WTC11 (cell line): ENCODE measurements around the gene OPN4. TPM values are rescaled to one million over a fixed set of nuclear protein-coding genes. Genes with fewer than 3 reads are reported as not detected.
A peak's percentile ranks its signal among the peaks of the same experiment; 100 is the strongest.

Experiments
- ATAC-seq: fragments of 200-7000 bp; cut with Tn5 transposase; 2 replicates; pipeline ENCODE4 v1.10.0; 2021; ENCODE audit warnings: mild to moderate bottlenecking, moderate library complexity
- CTCF ChIA-PET: fragments of 300-600 bp; sonication (Branson Sonifier 250); formaldehyde crosslinking; loops from one replicate; lab custom pipeline; 2021; ENCODE audit warnings: antibody characterized with exemption; lab: Charles Lee
- POLR2A ChIA-PET: fragments of 350-600 bp; sonication (Branson Sonifier 250); formaldehyde crosslinking; loops from one replicate; lab custom pipeline; 2021; ENCODE audit warnings: antibody characterized with exemption; lab: Charles Lee
- DNase-seq: peaks from one replicate; pipeline ENCODE4 v3.0.0; 2021; ENCODE audit warnings: low spot score
- H3K27ac Mint-ChIP-seq: 2 replicates; pipeline ENCODE4 v1.8.0; 2021; ENCODE audit warnings: mixed read lengths
- H3K27me3 Mint-ChIP-seq: 2 replicates; pipeline ENCODE4 v1.8.0; 2021; ENCODE audit warnings: low read depth, mild to moderate bottlenecking, moderate library complexity, mixed read lengths
- H3K36me3 Mint-ChIP-seq: 2 replicates; pipeline ENCODE4 v1.8.0; 2021; ENCODE audit warnings: mixed read lengths
- H3K4me1 Mint-ChIP-seq: 2 replicates; pipeline ENCODE4 v1.8.0; 2022; ENCODE audit warnings: mixed read lengths
- H3K4me3 Mint-ChIP-seq: 2 replicates; pipeline ENCODE4 v1.8.0; 2021; ENCODE audit warnings: mild to moderate bottlenecking, moderate library complexity, mixed read lengths
- H3K9me3 Mint-ChIP-seq: 2 replicates; pipeline ENCODE4 v1.8.0; 2021; ENCODE audit warnings: mixed read lengths
- ATF3 ChIP-seq: sonication (generic); formaldehyde crosslinking; conservative IDR thresholded peaks from 2 replicates; pipeline ENCODE4 v1.8.1; 2022; ENCODE audit warnings: mild to moderate bottlenecking, missing genetic modification reagents
- CTCF ChIP-seq: fragments of 200-600 bp; IDR thresholded peaks from 2 replicates; pipeline ENCODE4 v1.8.0; 2022; ENCODE audit warnings: antibody characterized with exemption
- E2F5 ChIP-seq: sonication (generic); formaldehyde crosslinking; IDR thresholded peaks from 2 replicates; pipeline ENCODE4 v1.8.1; 2022; ENCODE audit warnings: mild to moderate bottlenecking, moderate library complexity, missing genetic modification reagents
- ELF4 ChIP-seq: sonication (generic); formaldehyde crosslinking; IDR thresholded peaks from 2 replicates; pipeline ENCODE4 v1.8.1; 2022; ENCODE audit warnings: low read depth, mild to moderate bottlenecking, moderate library complexity, missing genetic modification reagents
- ETV6 ChIP-seq: sonication (generic); formaldehyde crosslinking; IDR thresholded peaks from 2 replicates; pipeline ENCODE4 v1.8.1; 2022; ENCODE audit warnings: mild to moderate bottlenecking, missing genetic modification reagents
- FOXK1 ChIP-seq: sonication (generic); formaldehyde crosslinking; IDR thresholded peaks from 2 replicates; pipeline ENCODE4 v1.8.0; 2022; ENCODE audit warnings: mild to moderate bottlenecking, moderate library complexity, missing genetic modification reagents
- FOXP4 ChIP-seq: sonication (generic); formaldehyde crosslinking; IDR thresholded peaks from 2 replicates; pipeline ENCODE4 v1.8.0; 2022; ENCODE audit warnings: mild to moderate bottlenecking, missing genetic modification reagents
- GABPB1 ChIP-seq: sonication (generic); formaldehyde crosslinking; IDR thresholded peaks from 2 replicates; pipeline ENCODE4 v1.8.1; 2023; ENCODE audit warnings: mild to moderate bottlenecking, missing genetic modification reagents
- GTF2I ChIP-seq: fragments of 250-450 bp; sonication (Bioruptor Pico); conservative IDR thresholded peaks from 2 replicates; pipeline ENCODE4 v1.4.0; 2021; ENCODE audit warnings: mild to moderate bottlenecking
- HMGXB4 ChIP-seq: sonication (generic); formaldehyde crosslinking; IDR thresholded peaks from 2 replicates; pipeline ENCODE4 v1.8.1; 2023; ENCODE audit warnings: mild to moderate bottlenecking, moderate library complexity, missing genetic modification reagents
- IRF2 ChIP-seq: sonication (generic); formaldehyde crosslinking; IDR thresholded peaks from 2 replicates; pipeline ENCODE4 v1.8.0; 2022; ENCODE audit warnings: low read depth, missing genetic modification reagents, borderline replicate concordance
- MAX ChIP-seq: sonication (generic); formaldehyde crosslinking; IDR thresholded peaks from 2 replicates; pipeline ENCODE4 v1.8.0; 2022; ENCODE audit warnings: mild to moderate bottlenecking, missing genetic modification reagents
- MXD4 ChIP-seq: fragments of 250-450 bp; sonication (Bioruptor Pico); IDR thresholded peaks from 2 replicates; pipeline ENCODE4 v1.8.0; 2021; ENCODE audit warnings: mild to moderate bottlenecking, moderate library complexity, borderline replicate concordance
- MYBL2 ChIP-seq: sonication (generic); formaldehyde crosslinking; IDR thresholded peaks from 2 replicates; pipeline ENCODE4 v1.8.1; 2023; ENCODE audit warnings: mild to moderate bottlenecking, moderate library complexity, missing genetic modification reagents
- NFYB ChIP-seq: sonication (generic); formaldehyde crosslinking; conservative IDR thresholded peaks from 2 replicates; pipeline ENCODE4 v1.8.0; 2022; ENCODE audit warnings: low read depth, missing genetic modification reagents
- SMAD3 ChIP-seq: sonication (generic); formaldehyde crosslinking; IDR thresholded peaks from 2 replicates; pipeline ENCODE4 v1.8.0; 2022; ENCODE audit warnings: missing genetic modification reagents, mild to moderate bottlenecking, borderline replicate concordance
- SP1 ChIP-seq: sonication (generic); formaldehyde crosslinking; conservative IDR thresholded peaks from 2 replicates; pipeline ENCODE4 v1.8.1; 2022; ENCODE audit warnings: missing genetic modification reagents
- TP53 ChIP-seq: sonication (generic); formaldehyde crosslinking; IDR thresholded peaks from 2 replicates; pipeline ENCODE4 v1.8.1; 2023; ENCODE audit warnings: mild to moderate bottlenecking, missing genetic modification reagents
- ZBTB21 ChIP-seq: sonication (generic); formaldehyde crosslinking; IDR thresholded peaks from 2 replicates; pipeline ENCODE4 v1.8.1; 2023; ENCODE audit warnings: mild to moderate bottlenecking, missing genetic modification reagents, borderline replicate concordance
- ZBTB43 ChIP-seq: sonication (generic); formaldehyde crosslinking; IDR thresholded peaks from 2 replicates; pipeline ENCODE4 v1.8.1; 2023; ENCODE audit warnings: mild to moderate bottlenecking, missing genetic modification reagents
- ZNF138 ChIP-seq: sonication (generic); formaldehyde crosslinking; conservative IDR thresholded peaks from 2 replicates; pipeline ENCODE4 v1.8.1; 2022; ENCODE audit warnings: mild to moderate bottlenecking, moderate library complexity, missing genetic modification reagents
- ZNF232 ChIP-seq: sonication (generic); formaldehyde crosslinking; IDR thresholded peaks from 2 replicates; pipeline ENCODE4 v1.8.0; 2022; ENCODE audit warnings: mild to moderate bottlenecking, missing genetic modification reagents
- ZNF263 ChIP-seq: sonication (generic); formaldehyde crosslinking; IDR thresholded peaks from 2 replicates; pipeline ENCODE4 v1.8.1; 2022; ENCODE audit warnings: low read depth, mild to moderate bottlenecking, moderate library complexity, missing genetic modification reagents
- ZNF532 ChIP-seq: fragments of 250-450 bp; sonication (Bioruptor Pico); IDR thresholded peaks from 2 replicates; pipeline ENCODE4 v1.9.0; 2021; ENCODE audit warnings: mild to moderate bottlenecking, borderline replicate concordance
- total RNA-seq: library from RNA; stranded (reverse); gene quantifications from 3 replicates; pipeline ENCODE4 v1.2.3, GENCODE V29; 2021

OPN4 gene
- total RNA-seq, 1 experiment from 2014 or later = not detected

- ATAC-seq (peak; percentile 81), DNase-seq (peak; percentile 88)
- Mint-ChIP-seq H3K4me1 (peaks cover 58% of the 10 kb centered on the region), H3K4me3 (peak overlapping the region; percentile 62), H3K27me3 (peaks cover 4% of the 10 kb centered on the region; the same call in 1 of the 2 replicates), H3K27ac (peak overlapping the region; percentile 80), H3K9me3 (no peaks in the 10 kb centered on the region), H3K36me3 (no peaks in the 10 kb centered on the region)
- ChIA-PET CTCF (interaction anchor here (1.0 to 2.3 kb wide), 4 partner anchors 22 to 189 kb away, joined by 3 to 14 read pairs (median 8); partner anchors contain the start of gene BMPR1A), POLR2A (no interaction called here)
- TF ChIP-seq SMAD3 (CRISPR knock-in tag) = no peak; the same call in 1 of the 2 replicates
- peak; percentile 65 for TF ChIP-seq CTCF
- peak; percentile 67 for TF ChIP-seq SP1 (CRISPR knock-in tag)
- TF ChIP-seq FOXP4 (CRISPR knock-in tag) = 0 out of 2 replicates have a peak, but pooled peaks have one; percentile 85
- no peak; the same call in 1 of the 2 replicates for TF ChIP-seq E2F5 (CRISPR knock-in tag)
- no peak for TF ChIP-seq ZBTB43 (CRISPR knock-in tag)
- 0 out of 2 replicates have a peak, but pooled peaks have one; percentile 11 for TF ChIP-seq GABPB1 (CRISPR knock-in tag)
- peak; percentile 71 for TF ChIP-seq FOXK1 (CRISPR knock-in tag)
- peak; percentile 93; the same call in 1 of the 2 replicates for TF ChIP-seq HMGXB4
- peak; percentile 71; the same call in 1 of the 2 replicates for TF ChIP-seq MAX
- no peak for TF ChIP-seq ATF3 (CRISPR knock-in tag)
- TF ChIP-seq ZNF232 = 0 out of 2 replicates have a peak, but pooled peaks have one; percentile 46
- no peak for TF ChIP-seq ZNF532 (CRISPR knock-in tag)
- TF ChIP-seq MXD4 = no peak
- TF ChIP-seq GTF2I (CRISPR knock-in tag) = no peak
- TF ChIP-seq MYBL2 = peak; percentile 63
- no peak for TF ChIP-seq ZNF263 (CRISPR knock-in tag)
- TF ChIP-seq ZBTB21 = 0 out of 2 replicates have a peak, but pooled peaks have one; percentile 37
- TF ChIP-seq ELF4 (CRISPR knock-in tag) = peak; percentile 49; the same call in 1 of the 2 replicates
- no peak for TF ChIP-seq ZNF138 (CRISPR knock-in tag)
- TF ChIP-seq IRF2 (CRISPR knock-in tag) = no peak
- TF ChIP-seq ETV6 (CRISPR knock-in tag) = peak; percentile 68; the same call in 1 of the 2 replicates
- peak; percentile 74; the same call in 1 of the 2 replicates for TF ChIP-seq TP53 (CRISPR knock-in tag)
- TF ChIP-seq NFYB (CRISPR knock-in tag) = no peak
Observed at GRCh38 chr10:86710987-86711512, 56.7 kb downstream of the OPN4 start.
